Activated naive CD4-positive, alpha-beta T cell treated with anti-CD3 and anti-CD28 coated beads, Interleukin-2, amount 10 ng/mL, durations not matched to agents 7 days and 5 days (primary cell): Measurements from ENCODE around the gene ABLIM2.

Experiments
- CTCF ChIA-PET: fragments of 350-600 bp; sonication (Branson Sonifier 250); formaldehyde crosslinking; loops from one replicate; lab custom pipeline; 2021; ENCODE audit warnings: antibody characterized with exemption; lab: Charles Lee
- DNase-seq: peaks from one replicate; pipeline ENCODE4 v3.0.0-alpha.2; 2020
- H3K27ac Mint-ChIP-seq: one replicate; pipeline ENCODE4 v1.8.0; 2021; ENCODE audit warnings: mild to moderate bottlenecking, moderate library complexity, mixed read lengths
- H3K27me3 Mint-ChIP-seq: one replicate; pipeline ENCODE4 v1.8.0; 2021; ENCODE audit warnings: mild to moderate bottlenecking, mixed read lengths
- H3K36me3 Mint-ChIP-seq: one replicate; pipeline ENCODE4 v1.8.0; 2021; ENCODE audit warnings: mixed read lengths
- H3K4me1 Mint-ChIP-seq: one replicate; pipeline ENCODE4 v1.8.0; 2021; ENCODE audit warnings: mixed read lengths
- H3K4me3 Mint-ChIP-seq: one replicate; pipeline ENCODE4 v1.8.0; 2021; ENCODE audit warnings: mild to moderate bottlenecking, moderate library complexity, mixed read lengths
- H3K9me3 Mint-ChIP-seq: one replicate; pipeline ENCODE4 v1.8.0; 2021; ENCODE audit warnings: mixed read lengths

Gene ABLIM2

DNA sequence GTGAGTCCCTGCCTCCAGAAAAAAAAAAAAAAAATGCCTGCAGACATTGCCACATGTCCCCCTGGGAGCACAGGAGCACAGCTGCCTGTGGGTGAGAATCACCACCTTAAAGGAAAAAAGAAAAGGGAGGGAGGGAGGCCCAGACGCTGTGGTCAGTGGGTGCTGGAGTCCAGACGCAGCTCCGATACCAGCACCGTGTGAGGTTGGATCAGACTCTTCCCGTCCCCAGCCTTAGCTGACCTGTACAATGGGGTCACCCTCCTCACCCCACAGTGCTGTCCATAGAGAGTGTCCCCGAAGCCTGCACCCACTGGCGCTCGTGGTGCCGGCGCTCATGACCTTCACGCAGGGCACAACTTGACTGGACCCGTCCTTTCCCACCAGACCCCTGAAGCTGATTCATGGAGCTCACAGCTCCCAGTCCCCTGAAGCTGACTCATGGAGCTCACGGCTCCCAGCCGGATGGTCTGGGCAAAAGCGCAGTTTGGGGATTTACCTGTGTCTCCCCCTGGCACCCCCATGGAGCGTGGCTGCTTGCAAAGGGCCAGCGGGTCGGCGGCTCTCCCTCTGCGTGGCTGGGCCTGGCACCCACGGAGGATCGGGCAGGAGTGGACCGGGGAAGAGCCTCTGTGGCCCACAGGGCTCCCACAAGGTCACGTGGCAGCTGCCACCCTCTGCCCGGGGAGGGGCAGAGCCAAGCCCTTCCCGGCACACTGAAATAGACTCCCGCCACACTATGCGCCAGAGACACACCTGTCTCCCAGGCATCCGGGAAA lies 31.4 kb downstream of the ABLIM2 start:
- Mint-ChIP-seq H3K36me3 (no peaks in the 10 kb centered on the region), H3K9me3 (no peaks in the 10 kb centered on the region)

DNA sequence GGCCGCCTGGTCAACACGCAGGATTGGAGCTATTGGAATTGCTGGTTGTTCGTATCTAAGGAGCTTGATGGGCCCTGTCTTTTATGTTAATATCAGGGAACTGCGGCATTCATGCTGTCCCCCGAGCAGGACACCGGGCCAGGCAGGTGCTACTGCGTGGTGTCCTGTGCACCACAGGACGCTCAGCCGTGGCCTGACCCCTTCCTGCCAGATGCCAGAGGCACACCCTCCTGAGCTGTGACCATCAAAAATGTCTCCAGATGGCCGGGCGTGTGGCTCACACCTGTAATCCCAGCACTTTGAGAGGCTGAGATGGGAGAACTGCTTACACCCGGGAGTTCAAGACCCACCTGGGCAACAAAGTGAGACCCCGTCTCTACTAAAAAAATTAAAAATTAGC lies 32.1 kb downstream of the ABLIM2 start:
- CTCF ChIA-PET: no interaction called here

More for the DNA sequence above, 31.4 kb downstream of the ABLIM2 start:
- H3K4me3 Mint-ChIP-seq: no peak overlapping the region
- no peaks in the 10 kb centered on the region for H3K4me1 Mint-ChIP-seq
- H3K27me3 Mint-ChIP-seq: no peaks in the 10 kb centered on the region
- no peak for DNase-seq
- CTCF ChIA-PET: no interaction called here
- no peak overlapping the region for H3K27ac Mint-ChIP-seq

DNA sequence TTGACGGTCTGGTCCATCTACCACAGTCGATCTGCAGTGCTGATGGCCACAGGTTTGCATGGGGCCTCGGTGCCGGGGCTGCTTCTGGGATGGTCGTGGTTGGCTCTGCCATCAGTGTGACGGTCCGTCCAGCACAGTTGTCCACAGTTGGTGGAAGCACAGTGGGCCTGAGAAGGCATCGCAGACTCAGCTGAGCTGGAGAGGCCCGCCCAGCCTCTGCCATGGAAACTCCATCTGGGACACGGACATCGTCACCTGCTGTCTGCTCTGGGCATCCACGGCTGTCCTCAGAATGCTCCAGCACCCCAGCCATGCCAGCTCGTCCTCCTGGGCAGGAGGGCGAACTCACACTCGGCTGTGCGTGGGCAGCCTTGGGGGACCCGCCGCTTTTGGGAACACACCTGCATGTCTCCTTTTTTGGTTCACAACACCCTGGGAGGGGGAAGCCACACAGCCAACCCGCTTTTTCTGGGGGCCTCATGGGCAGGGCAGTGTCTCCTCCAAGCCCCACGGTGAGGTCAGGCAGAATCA lies 33.0 kb downstream of the ABLIM2 start:
- no peaks in the 10 kb centered on the region for H3K4me1 Mint-ChIP-seq
- no peak overlapping the region for H3K27ac Mint-ChIP-seq
- no peaks in the 10 kb centered on the region for H3K27me3 Mint-ChIP-seq
- CTCF ChIA-PET: no interaction called here
- no peaks in the 10 kb centered on the region for H3K9me3 Mint-ChIP-seq
- no peak overlapping the region for H3K4me3 Mint-ChIP-seq
- H3K36me3 Mint-ChIP-seq: no peaks in the 10 kb centered on the region
- DNase-seq: no peak

More for the DNA sequence above, 32.1 kb downstream of the ABLIM2 start:
- Mint-ChIP-seq H3K4me3 (no peak overlapping the region), H3K9me3 (no peaks in the 10 kb centered on the region), H3K4me1 (no peaks in the 10 kb centered on the region), H3K27me3 (no peaks in the 10 kb centered on the region), H3K27ac (no peak overlapping the region), H3K36me3 (no peaks in the 10 kb centered on the region)
- no peak for DNase-seq

GRCh38 chr4:8123870-8124269 lies 34.7 kb downstream of the ABLIM2 start:
- Mint-ChIP-seq H3K4me3 (no peak overlapping the region), H3K36me3 (no peaks in the 10 kb centered on the region), H3K9me3 (no peaks in the 10 kb centered on the region), H3K4me1 (no peaks in the 10 kb centered on the region), H3K27me3 (no peaks in the 10 kb centered on the region), H3K27ac (no peak overlapping the region)
- CTCF ChIA-PET: no interaction called here
- DNase-seq: no peak

DNA sequence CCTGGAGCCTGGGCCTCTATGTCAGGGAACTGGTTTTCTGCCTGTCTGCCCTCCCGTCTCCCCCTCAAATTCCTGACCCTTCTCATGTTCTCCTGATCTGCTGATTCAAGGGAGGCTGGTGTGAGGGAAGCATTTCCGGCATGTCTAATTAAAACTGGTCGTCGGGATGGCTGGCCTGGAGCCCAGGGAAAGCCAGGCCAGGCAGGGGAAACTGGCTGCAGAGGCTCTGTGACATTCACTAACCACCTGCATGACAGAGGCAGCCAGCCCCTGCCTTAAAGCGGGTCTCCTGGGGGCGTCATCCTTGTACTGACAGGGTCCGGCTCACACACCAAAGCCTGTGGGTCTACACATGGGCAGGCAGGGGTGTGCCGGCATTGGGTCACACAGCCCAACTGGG lies 35.2 kb downstream of the ABLIM2 start:
- no peaks in the 10 kb centered on the region for H3K4me1 Mint-ChIP-seq
- H3K4me3 Mint-ChIP-seq: no peak overlapping the region
- no peak overlapping the region for H3K27ac Mint-ChIP-seq
- CTCF ChIA-PET: no interaction called here
- DNase-seq: no peak
- H3K9me3 Mint-ChIP-seq: no peaks in the 10 kb centered on the region
- no peaks in the 10 kb centered on the region for H3K36me3 Mint-ChIP-seq
- no peaks in the 10 kb centered on the region for H3K27me3 Mint-ChIP-seq

GRCh38 chr4:8122746-8123145 lies 35.9 kb downstream of the ABLIM2 start:
- H3K27ac Mint-ChIP-seq: no peak overlapping the region
- H3K36me3 Mint-ChIP-seq: no peaks in the 10 kb centered on the region
- DNase-seq: no peak
- no peaks in the 10 kb centered on the region for H3K27me3 Mint-ChIP-seq
- no peaks in the 10 kb centered on the region for H3K9me3 Mint-ChIP-seq
- H3K4me1 Mint-ChIP-seq: no peaks in the 10 kb centered on the region
- CTCF ChIA-PET: no interaction called here
- H3K4me3 Mint-ChIP-seq: no peak overlapping the region

DNA sequence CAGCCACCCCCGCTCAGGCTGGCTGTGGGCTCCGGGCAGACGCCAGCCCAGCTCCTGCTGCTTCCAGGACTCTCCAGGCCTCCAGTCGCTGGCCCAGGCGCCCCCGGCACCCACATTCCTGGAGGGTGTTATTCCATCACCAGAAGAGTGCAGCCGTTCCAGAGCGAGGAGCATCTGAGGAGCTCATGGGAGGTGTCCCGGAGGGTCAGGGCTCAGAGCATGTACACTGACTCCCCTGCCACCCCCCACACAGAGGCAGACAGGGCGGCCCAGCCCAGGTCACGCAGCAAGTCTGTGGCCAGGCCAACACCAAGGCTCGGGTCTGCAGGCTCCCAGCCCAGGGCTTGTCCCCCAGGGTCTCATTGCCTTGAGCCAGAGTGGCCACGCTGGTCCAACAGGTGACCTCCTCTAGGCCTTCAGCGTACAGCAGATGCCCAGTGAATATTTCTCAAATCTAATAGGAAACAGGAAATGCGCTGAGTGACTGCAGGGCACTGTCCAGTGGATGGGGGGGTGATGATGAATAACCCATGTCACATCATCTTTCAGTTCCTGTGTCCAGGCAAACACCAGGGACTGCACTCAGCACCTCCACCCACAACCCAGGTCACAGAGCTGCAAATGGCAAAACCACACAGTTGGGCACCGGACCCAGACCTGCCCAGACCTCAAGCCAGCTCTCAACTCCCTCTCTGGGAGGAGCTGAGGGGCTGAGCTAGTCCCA lies 37.2 kb downstream of the ABLIM2 start:
- Mint-ChIP-seq H3K4me3 (no peak overlapping the region), H3K27ac (no peak overlapping the region), H3K9me3 (no peaks in the 10 kb centered on the region), H3K4me1 (no peaks in the 10 kb centered on the region), H3K27me3 (peaks cover 4% of the 10 kb centered on the region), H3K36me3 (no peaks in the 10 kb centered on the region)
- CTCF ChIA-PET: no interaction called here
- no peak for DNase-seq

GRCh38 chr4:8120501-8120900 lies 38.1 kb downstream of the ABLIM2 start:
- Mint-ChIP-seq H3K4me3 (no peak overlapping the region), H3K27ac (no peak overlapping the region), H3K4me1 (peaks cover 2% of the 10 kb centered on the region), H3K36me3 (no peaks in the 10 kb centered on the region), H3K9me3 (no peaks in the 10 kb centered on the region), H3K27me3 (peaks cover 4% of the 10 kb centered on the region)
- no peak for DNase-seq
- CTCF ChIA-PET: no interaction called here

GRCh38 chr4:8119877-8120276 lies 38.7 kb downstream of the ABLIM2 start:
- CTCF ChIA-PET: no interaction called here
- H3K4me3 Mint-ChIP-seq: no peak overlapping the region

GRCh38 chr4:8118531-8118930 lies 40.1 kb downstream of the ABLIM2 start:
- Mint-ChIP-seq H3K36me3 (no peaks in the 10 kb centered on the region), H3K27ac (no peak overlapping the region), H3K27me3 (peaks cover 4% of the 10 kb centered on the region), H3K4me3 (no peak overlapping the region), H3K9me3 (no peaks in the 10 kb centered on the region), H3K4me1 (peaks cover 2% of the 10 kb centered on the region)
- CTCF ChIA-PET: no interaction called here
- no peak for DNase-seq

More at GRCh38 chr4:8119877-8120276, 38.7 kb downstream of the ABLIM2 start:
- Mint-ChIP-seq H3K9me3 (no peaks in the 10 kb centered on the region), H3K4me1 (peaks cover 2% of the 10 kb centered on the region), H3K27ac (no peak overlapping the region), H3K36me3 (no peaks in the 10 kb centered on the region), H3K27me3 (peaks cover 4% of the 10 kb centered on the region)
- no peak for DNase-seq

- H3K27me3 Mint-ChIP-seq: peaks cover 7% of the 10 kb centered on the region
- H3K4me1 Mint-ChIP-seq: peaks cover 2% of the 10 kb centered on the region
- DNase-seq: no peak
- no peak overlapping the region for H3K27ac Mint-ChIP-seq
- CTCF ChIA-PET: no interaction called here
- H3K4me3 Mint-ChIP-seq: no peak overlapping the region
- no peaks in the 10 kb centered on the region for H3K9me3 Mint-ChIP-seq
- no peaks in the 10 kb centered on the region for H3K36me3 Mint-ChIP-seq
These were observed 40.6 kb downstream of the ABLIM2 start for GRCh38 chr4:8118035-8118434.

GRCh38 chr4:8117278-8117682 lies 41.3 kb downstream of the ABLIM2 start:
- H3K27me3 Mint-ChIP-seq: peaks cover 14% of the 10 kb centered on the region
- peaks cover 2% of the 10 kb centered on the region for H3K4me1 Mint-ChIP-seq
- DNase-seq: peak; percentile 54
- peak overlapping the region; percentile 42 for H3K27ac Mint-ChIP-seq
- CTCF ChIA-PET: no interaction called here
- no peaks in the 10 kb centered on the region for H3K9me3 Mint-ChIP-seq
- no peak overlapping the region for H3K4me3 Mint-ChIP-seq
- no peaks in the 10 kb centered on the region for H3K36me3 Mint-ChIP-seq

DNA sequence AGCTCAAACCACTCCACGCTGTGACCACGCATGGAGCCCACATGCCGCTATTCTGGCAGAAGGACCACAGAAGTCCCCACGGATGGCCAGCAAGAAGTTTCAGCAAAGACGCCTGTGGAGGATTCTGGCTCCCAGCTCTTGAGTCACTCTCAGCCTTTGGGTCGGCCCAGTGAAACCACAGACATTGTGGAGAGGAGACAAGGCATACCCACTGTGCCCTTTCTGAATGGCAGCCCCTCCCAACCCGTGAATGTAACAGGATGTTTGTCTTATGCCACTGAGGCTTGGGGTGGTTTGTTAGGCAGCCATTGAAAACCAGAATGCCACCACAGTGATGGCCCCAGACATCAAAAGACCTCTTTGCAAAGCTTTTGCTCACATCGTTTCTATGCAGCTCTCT lies 42.7 kb downstream of the ABLIM2 start:
- Mint-ChIP-seq H3K4me1 (peaks cover 2% of the 10 kb centered on the region), H3K27me3 (peaks cover 15% of the 10 kb centered on the region), H3K4me3 (no peak overlapping the region), H3K36me3 (no peaks in the 10 kb centered on the region), H3K9me3 (no peaks in the 10 kb centered on the region), H3K27ac (no peak overlapping the region)
- no peak for DNase-seq
- CTCF ChIA-PET: no interaction called here

- H3K27ac Mint-ChIP-seq: no peak overlapping the region
- peaks cover 19% of the 10 kb centered on the region for H3K27me3 Mint-ChIP-seq
- no peaks in the 10 kb centered on the region for H3K36me3 Mint-ChIP-seq
- CTCF ChIA-PET: no interaction called here
- DNase-seq: no peak
- H3K4me1 Mint-ChIP-seq: peaks cover 2% of the 10 kb centered on the region
- no peak overlapping the region for H3K4me3 Mint-ChIP-seq
- no peaks in the 10 kb centered on the region for H3K9me3 Mint-ChIP-seq
These were observed 43.5 kb downstream of the ABLIM2 start for GRCh38 chr4:8115203-8115520.
